PC-3 (cell line): Measurements from ENCODE around the gene KRTAP3-2.

Experiments
- EZH2 ChIP-seq: fragments of 300-600 bp; sonication (generic); IDR thresholded peaks from one replicate; pipeline ENCODE4 v1.6.1; 2017; ENCODE audit warnings: antibody characterized with exemption, mild to moderate bottlenecking, low read length; ENCODE audit not compliant: unreplicated experiment
- EZH2phosphoT487 ChIP-seq: fragments of 300-600 bp; sonication (generic); IDR thresholded peaks from 2 replicates; pipeline ENCODE4 v1.6.1; 2018; ENCODE audit warnings: mild to moderate bottlenecking, antibody characterized with exemption, low read length, borderline replicate concordance
- TF ChIP-seq, protein P1 (sequence below): fragments of 300-600 bp; sonication (generic); conservative IDR thresholded peaks from 2 replicates; pipeline ENCODE4 v1.5.1; 2017; ENCODE audit warnings: antibody characterized with exemption, low read depth, mild to moderate bottlenecking, low read length

- TF ChIP-seq, protein P1, sequence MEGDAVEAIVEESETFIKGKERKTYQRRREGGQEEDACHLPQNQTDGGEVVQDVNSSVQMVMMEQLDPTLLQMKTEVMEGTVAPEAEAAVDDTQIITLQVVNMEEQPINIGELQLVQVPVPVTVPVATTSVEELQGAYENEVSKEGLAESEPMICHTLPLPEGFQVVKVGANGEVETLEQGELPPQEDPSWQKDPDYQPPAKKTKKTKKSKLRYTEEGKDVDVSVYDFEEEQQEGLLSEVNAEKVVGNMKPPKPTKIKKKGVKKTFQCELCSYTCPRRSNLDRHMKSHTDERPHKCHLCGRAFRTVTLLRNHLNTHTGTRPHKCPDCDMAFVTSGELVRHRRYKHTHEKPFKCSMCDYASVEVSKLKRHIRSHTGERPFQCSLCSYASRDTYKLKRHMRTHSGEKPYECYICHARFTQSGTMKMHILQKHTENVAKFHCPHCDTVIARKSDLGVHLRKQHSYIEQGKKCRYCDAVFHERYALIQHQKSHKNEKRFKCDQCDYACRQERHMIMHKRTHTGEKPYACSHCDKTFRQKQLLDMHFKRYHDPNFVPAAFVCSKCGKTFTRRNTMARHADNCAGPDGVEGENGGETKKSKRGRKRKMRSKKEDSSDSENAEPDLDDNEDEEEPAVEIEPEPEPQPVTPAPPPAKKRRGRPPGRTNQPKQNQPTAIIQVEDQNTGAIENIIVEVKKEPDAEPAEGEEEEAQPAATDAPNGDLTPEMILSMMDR: no peak
- TF ChIP-seq EZH2 (no peak), EZH2phosphoT487 (no peak)
These were observed 39.6 kb downstream of the KRTAP3-2 start for GRCh38 chr17:40960144-40960543.
